Measurements from ENCODE around the gene CLNK.

The CLNK gene

GRCh38 chr4:10569491-10569890, 115.1 kb downstream of the CLNK start:
- DNase-seq = no peak

DNA sequence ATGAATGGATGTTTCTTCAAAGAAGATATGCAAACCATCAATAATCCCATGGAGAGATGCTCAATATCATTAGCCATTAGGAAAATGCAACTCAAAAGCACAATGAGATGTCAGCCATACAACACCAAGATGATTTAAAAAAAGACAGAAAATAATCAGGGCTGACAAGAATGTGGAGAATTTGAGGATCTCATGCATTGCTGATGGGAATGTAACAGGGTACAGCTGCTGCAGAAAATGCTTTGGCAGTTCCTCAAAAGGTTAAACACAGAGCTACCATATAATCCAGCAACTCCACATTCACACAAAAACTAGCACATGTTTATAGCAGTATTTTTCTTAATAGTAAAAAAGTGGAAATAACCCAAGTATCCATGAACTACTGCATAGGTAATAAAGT, 116.8 kb downstream of the CLNK start:
- no peak for DNase-seq

DNA sequence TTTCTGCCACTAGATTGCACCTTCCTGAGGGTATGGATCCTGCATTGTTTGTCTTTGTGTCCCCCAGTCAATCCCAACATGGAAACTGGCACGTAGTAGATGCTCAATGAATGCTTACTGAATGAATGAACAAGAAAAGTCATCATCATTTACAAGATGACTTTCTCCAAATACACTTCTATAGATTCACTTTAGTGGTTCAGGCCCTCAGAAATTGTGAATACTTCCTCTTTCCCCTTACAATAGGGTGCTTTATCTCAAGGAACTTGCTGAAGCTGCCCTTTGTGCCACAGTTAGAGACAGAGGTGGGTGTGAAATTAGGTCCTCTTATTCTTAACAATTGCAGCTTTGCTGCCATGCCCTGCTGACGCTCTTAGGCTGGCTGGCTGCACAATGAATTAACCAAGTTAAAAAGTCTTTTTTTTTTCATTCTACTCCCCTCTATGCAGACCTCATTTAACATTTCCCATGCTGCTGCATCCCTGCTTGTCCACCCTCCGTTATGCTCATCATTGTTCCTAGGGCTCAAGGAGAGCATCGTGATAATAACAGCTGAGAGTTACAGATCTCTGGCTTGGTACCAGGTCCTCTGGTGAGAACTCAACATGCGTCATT, 119.3 kb downstream of the CLNK start:
- DNase-seq = no peak

DNA sequence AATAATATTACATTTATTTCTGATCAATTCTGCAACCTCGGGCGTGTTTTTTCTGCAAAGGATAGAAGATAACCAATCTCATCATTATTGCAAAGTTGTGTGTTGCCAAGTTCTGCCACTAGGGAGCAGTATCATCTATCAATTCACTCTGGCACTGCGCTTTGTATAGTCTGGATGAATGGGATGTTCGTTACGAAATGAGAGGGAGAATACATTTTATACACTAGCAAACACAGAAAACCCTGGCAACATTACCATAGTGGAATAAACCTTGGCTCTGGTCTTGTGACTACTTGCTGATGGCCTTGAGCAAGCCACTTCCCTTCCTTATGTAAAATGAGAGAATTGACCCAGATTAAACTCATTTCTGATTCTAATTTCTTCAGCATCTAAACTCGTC, 129.9 kb downstream of the CLNK start:
- DNase-seq = peak; percentile 46

- DNase-seq = no peak
These were observed 130.4 kb downstream of the CLNK start for GRCh38 chr4:10554121-10554520.

DNA sequence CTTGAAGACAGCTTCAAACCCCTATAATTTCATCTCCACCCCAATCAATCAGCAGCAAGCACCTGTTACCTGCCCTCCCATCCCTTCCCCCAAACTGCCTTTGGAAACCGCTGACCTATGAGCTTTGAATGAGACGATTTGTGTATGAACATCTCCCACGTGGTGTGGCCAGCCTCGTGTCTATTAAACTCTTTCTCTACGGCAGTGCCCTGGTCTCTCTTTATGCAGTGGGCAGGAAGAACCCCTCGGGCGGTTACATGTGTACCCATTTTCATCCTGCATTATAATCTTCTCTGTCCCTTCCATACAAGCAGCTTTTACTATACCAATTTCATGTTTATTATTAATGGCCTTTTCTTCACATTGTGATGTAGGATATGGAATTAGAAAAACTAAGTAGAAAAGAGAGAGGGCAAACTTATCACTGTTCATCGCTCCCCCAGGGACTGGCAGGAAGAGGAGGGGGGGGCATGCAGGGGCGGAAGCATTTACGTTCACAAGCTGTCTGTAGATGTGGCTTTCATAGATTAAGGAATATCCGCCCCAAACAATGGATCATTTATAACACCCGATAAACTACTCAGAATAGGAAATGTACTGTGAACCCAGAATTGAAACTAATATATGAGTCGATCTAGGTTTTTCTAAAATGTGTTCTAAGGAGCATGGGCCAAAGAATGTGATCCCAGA, 131.8 kb downstream of the CLNK start:
- no peak for DNase-seq

DNA sequence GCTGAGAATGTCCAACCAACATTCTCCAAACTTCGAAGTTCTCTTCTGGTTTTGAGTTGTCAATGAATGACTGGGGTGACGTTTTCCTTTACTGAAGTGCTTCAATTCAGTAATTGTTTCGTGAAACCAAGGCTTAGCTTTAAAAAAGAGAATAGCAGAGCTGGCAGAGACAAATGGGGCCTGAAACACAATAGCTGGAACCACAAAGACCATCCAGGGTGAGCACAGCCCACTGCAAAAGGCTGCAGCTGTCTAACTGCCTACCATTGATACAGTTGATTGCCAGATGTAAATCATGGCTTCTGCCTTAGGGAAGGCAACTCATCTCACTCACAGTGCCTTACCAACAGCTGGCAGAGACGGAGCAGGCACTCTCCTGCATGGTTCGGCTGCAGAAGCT, 148.7 kb downstream of the CLNK start:
- DNase-seq = no peak

- no peak for DNase-seq
These were observed 149.7 kb downstream of the CLNK start for GRCh38 chr4:10534820-10535219.

DNA sequence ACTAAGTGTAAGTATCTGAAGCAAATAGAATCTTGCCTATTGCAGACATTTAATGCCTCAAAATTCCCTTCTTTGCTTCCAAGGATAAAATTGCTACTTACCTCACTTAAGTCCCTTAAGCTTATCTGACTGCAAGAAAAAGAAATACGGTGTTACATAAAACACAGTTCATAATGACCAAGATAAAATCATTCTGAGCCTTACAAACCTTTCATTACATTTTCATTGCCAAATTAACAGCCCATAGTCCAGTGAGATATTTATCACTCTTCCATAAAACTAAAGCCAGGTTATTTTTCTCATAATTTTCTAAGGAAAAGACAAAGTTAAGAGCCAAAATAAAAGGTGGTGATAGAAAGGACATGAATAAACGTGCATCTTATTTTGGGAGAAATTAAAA, 152.4 kb downstream of the CLNK start:
- DNase-seq = no peak

DNA sequence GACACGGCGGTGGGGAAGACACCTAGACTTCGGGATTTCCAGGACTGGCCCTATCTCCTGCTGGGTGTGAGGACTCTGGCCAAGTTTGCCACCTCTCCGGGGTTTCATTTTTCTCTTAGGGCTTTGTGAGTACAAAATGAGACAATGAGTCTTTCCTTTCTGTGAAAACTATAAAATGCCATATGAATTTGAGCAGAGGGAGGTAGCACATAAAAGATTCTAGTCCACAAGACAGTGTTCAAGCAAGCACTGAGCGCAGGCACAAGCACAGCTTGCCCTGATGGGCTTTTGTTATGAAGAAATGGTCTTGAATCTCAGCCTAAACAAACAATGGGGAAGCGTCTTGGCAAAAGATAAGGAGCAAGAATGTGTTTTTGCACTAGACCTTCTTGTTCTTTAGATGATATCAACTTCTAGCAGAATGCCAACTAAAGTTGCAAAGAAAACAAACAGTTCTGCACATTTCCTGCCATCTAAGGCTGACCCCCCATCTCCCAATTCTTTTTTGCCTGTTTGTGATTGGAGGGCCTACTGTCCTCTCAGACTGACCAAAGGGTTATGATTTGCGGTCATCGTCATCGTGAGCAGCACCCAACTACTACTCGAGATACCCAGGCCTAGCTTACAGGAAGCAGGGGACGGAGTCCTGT, 154.3 kb downstream of the CLNK start:
- DNase-seq = no peak

DNA sequence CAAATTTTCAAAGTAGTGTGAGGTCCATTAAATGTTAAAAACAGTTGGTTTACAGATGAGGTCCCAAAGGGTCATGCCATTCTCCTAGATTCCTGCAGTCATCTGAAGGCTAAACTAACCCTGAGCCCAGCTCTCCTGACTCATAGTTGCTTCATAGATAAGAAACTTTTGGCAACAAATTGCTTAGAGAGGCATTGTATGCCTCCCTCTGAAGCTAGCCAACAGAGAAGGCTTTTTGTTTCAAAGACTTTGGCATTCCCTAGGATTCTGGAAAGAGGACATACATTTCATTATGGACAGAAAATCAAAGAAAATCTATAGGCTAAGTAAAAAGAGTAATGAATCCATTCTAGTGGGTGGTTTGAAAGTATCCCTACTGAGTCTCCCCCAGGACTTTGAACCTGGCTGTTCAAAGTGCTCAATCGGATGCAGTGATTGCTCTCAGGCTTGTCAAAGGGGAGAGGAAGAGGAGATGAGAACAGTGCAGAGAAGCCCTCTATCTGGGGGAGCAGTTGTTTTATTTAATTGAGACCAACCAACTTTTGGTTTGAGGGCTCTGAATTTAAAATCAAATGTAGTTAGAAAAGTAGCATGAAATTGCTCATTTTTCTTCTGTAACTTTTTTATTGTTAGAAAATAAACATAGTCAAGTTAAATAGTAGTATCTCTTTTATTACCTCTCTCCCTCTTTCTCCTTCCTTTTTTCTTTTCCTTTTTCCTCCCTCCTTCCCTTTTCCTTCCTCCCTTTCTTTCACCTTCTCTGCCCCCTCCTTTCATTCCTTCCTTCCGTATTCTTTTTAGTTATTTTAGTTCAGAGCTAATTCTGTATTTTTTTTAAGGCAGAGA, 155.1 kb downstream of the CLNK start:
- DNase-seq = no peak

DNA sequence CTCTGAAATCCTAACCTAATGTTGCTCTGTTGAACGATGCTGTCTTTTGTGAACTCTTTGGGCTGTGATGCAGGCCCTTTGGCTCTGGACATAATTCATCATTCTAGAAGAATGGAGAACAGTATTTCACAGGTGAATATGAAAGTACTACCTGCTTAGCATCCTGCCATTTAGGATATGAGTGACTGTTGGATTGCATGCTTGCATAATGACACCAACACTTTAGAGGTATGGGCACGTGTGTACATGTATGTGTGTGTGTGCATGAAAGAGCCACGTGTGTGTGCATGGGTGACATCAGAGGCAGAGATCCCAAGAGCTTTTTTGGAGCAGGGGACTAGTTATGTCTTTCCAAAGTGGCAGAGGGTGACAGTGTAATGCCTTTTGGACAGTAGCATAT, 157.1 kb downstream of the CLNK start:
- no peak for DNase-seq

- DNase-seq = no peak
These were observed 157.9 kb downstream of the CLNK start for GRCh38 chr4:10526429-10527222.

GRCh38 chr4:10524196-10524833, 160.3 kb downstream of the CLNK start:
- DNase-seq = no peak

DNA sequence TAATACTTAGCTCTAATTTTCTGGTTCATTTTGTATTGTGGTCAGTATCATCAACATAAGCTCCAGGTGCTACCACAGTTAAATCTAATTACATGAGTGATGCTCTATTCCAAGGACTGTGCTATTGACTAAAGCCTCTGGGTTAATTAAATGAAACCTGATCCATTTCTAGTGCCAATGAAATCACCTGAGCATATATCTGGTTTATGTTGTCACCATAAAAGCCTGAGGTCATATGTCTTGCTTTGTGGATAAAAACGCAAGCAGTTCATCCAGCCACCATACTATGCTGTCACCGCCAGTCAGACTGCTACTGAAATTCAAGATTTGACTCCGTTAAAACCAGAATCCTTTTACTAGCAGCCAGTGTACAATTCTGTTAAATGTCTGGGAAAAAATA, 163.1 kb downstream of the CLNK start:
- DNase-seq = no peak

- no peak for DNase-seq
These were observed 174.8 kb downstream of the CLNK start for GRCh38 chr4:10509733-10510132.

DNA sequence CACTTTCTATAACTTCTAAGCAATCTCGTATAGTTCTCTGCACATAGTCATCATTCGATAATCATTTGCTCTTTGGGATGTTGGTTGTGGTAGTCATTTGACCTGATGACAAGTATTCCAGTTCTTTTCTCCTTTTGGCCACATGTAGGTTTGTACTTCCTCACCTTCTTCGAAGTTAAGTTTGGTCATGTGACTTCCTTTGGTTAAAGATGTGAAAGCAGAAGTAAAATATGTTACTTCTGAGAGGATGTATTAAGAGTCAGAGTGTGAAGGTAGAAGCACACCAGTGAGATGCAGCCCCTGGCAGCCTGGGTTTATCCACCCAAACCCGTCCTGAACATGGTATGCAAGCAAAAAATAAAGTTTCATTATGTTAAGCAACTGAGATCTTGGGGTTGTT, 178.5 kb downstream of the CLNK start:
- no peak for DNase-seq

DNA sequence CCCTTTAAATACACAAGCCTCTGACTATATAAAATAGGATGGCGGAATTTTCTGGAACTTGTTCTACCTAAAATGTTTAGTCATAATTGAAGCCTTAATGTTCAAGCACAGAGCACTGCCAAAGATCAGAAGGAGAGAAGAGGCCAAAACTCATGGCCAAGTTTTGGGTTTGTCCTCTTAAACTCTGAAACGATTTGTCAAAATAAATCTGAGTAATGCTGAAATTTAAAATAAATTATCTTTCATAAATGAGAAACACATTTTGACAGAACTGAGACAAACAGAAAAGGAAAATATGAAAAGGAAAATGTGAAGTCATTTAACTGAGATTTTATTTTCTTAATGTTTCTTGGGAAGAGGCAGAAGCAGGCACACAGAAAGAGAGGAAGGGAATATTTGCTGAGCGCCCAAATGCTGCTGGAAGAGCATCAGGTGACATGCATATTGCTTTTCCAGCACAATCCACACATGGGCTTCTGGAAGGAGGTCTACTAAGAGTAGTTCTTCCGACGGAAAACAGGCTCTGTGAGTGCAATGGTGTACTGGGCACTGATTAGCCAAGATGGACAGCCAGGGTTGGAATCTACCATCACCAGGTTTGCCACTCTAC, 179.9 kb downstream of the CLNK start:
- DNase-seq = no peak

DNA sequence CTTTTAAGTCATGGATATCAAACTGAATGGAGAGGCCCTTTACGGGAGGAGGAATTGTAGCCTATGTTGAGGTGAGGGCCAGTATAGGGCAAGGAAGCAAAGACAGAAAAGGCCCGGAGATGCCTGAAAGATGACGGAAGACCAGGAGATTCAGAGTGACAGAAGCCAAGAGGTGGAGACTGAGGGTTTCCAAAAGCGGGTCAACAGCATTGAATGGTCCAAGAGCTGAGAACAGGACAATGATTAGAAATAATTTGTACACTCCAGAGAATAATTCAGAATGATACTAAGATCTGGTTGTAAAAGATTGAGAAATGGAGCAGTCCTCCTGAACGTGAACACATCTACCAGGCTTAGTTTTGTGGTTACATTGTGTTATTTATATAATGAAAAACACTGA, 181.9 kb downstream of the CLNK start:
- DNase-seq = no peak

DNA sequence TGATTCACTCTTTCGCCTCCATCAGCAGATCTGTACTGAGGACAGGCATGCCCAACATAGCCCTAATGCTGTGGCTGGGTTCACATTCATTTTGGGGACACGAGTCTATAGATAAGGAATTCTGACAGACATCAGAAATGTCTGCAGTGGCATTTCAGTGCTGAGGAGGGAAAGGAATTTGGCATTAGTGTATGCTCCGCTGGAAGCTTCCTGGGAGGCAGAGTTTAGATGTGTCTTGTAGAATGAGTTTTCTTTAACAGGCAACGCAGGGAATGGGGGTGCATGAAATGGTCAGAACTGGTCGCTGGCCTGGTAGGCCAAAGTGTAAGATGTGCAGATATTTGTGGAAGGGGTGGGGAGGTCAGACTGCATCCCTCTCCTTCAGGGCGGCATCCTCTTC, 183.8 kb downstream of the CLNK start:
- DNase-seq = no peak

DNA sequence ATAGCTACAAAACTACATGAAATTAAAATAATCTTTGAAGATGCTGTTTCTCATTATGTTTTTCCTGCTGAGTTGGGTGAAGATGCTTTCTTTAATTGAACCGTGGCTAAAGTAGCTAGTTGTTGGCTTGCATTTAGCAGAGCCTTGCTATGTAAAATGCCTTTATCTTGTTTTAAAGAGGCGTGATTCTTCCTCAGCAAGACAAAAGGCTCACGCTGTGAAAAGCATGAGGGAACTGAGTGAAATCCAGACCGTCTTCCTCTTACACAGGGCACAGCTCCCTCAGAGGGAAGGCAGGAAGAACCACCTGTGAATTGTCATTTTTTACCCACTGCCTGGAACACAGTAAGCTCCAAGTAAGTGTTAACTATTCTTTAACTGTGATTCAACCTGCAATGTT, 188.4 kb downstream of the CLNK start:
- no peak for DNase-seq

GRCh38 chr4:10495651-10496050, 188.9 kb downstream of the CLNK start:
- DNase-seq = no peak

Data from CD4-positive, alpha-beta T cell treated with Interleukin-21 for 1 hour (primary cell).